GM06990 (cell line): ENCODE results near the gene PCED1A.

ENCODE experiments used
- DNase-seq: peaks from one replicate; pipeline ENCODE4 v3.0.0-alpha.2; 2011; ENCODE audit not compliant: insufficient read length; ENCODE audit errors: extremely low read depth
- H3K27me3 ChIP-seq: replicated peaks from 2 replicates; pipeline ENCODE4 v1.6.0; 2011; ENCODE audit warnings: low read length; ENCODE audit not compliant: control insufficient read depth, insufficient read depth
- H3K36me3 ChIP-seq: 2 replicates; pipeline ENCODE4 v1.5.1; 2011; ENCODE audit warnings: low read length; ENCODE audit not compliant: control insufficient read depth, insufficient read depth
- H3K4me3 ChIP-seq: replicated peaks from 2 replicates; pipeline ENCODE4 v1.5.1; 2011; ENCODE audit warnings: low read depth, mild to moderate bottlenecking, control low read depth, low read length
- CTCF ChIP-seq: IDR thresholded peaks from 2 replicates; pipeline ENCODE4 v1.5.1; 2011; ENCODE audit warnings: low read length, control low read depth, mild to moderate bottlenecking, inconsistent platforms; ENCODE audit not compliant: insufficient read depth, poor library complexity, severe bottlenecking

The PCED1A gene

GRCh38 chr20:2883726-2884637 is 43.5 kb upstream of the PCED1A start:
- no peaks in the 10 kb centered on the region for H3K36me3 ChIP-seq
- no peak for TF ChIP-seq CTCF
- no peak overlapping the region for H3K4me3 ChIP-seq
- no peak for DNase-seq
- H3K27me3 ChIP-seq: no peaks in the 10 kb centered on the region

GRCh38 chr20:2880650-2881049 is 40.2 kb upstream of the PCED1A start:
- no peak for TF ChIP-seq CTCF
- Histone ChIP-seq H3K4me3 (no peak overlapping the region), H3K36me3 (no peaks in the 10 kb centered on the region), H3K27me3 (no peaks in the 10 kb centered on the region)
- DNase-seq: no peak

- H3K4me3 ChIP-seq: no peak overlapping the region
- no peaks in the 10 kb centered on the region for H3K36me3 ChIP-seq
- DNase-seq: no peak
- no peak for TF ChIP-seq CTCF
- H3K27me3 ChIP-seq: no peaks in the 10 kb centered on the region
Measured at GRCh38 chr20:2879146-2879545, 38.7 kb upstream of the PCED1A start.

DNA sequence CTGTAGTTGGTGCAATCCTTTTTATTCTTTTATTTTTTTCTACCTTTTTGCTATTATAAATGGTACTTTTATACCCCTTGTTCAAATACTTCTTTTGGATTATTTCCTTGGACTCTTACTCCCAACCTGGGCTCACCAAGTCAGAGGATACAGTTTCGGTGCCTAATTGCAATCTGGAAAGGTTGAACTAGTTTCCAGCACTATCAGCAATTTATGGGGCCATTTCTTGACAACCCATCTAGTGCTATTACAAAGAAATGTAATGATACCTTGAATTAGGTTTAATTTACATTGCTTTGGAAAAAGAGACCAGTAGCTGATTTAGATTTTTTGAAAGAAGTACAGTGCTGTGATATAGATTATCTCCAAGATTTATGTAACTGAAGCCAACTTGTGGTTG is 38.1 kb upstream of the PCED1A start:
- no peak for TF ChIP-seq CTCF
- Histone ChIP-seq H3K4me3 (no peak overlapping the region), H3K27me3 (no peaks in the 10 kb centered on the region), H3K36me3 (no peaks in the 10 kb centered on the region)
- DNase-seq: no peak

DNA sequence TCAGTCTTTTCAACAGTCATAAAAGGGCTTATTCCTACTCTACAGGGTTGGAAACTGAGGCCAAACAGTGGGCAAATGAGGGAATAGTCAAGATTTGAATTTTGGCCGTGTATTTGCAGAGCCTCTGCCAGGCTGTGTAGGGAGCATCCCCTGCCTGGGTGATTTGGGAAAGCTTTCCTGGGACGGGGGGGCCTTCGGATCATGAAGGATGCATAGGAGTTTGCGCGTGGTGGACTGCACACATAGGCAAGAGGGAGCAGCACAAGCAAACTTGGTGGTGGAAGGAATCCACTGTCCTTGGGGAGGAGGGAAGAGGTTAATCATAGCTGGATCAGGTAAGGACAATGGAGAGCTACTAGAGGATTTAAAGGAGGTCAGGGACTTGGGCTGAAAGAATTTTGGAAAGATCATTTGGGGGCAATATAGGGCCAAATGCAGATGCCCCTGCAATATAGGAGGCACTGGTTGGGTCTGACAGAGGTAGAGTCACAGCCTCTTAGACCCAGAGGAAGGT is 35.3 kb upstream of the PCED1A start:
- DNase-seq: no peak
- Histone ChIP-seq H3K4me3 (no peak overlapping the region), H3K27me3 (no peaks in the 10 kb centered on the region), H3K36me3 (no peaks in the 10 kb centered on the region)
- TF ChIP-seq CTCF: no peak

- no peak for TF ChIP-seq CTCF
- Histone ChIP-seq H3K27me3 (no peaks in the 10 kb centered on the region), H3K36me3 (no peaks in the 10 kb centered on the region), H3K4me3 (peak overlapping the region; percentile 90)
- no peak for DNase-seq
Measured at GRCh38 chr20:2874456-2874855, 34.0 kb upstream of the PCED1A start.
